ENCODE results near the gene ZNF793. TPM values are rescaled to one million over a fixed set of nuclear protein-coding genes. Genes with fewer than 3 reads are reported as not detected.

Gene ZNF793
- total RNA-seq, 1 experiment from 2014 or later = 16.3 TPM

DNA sequence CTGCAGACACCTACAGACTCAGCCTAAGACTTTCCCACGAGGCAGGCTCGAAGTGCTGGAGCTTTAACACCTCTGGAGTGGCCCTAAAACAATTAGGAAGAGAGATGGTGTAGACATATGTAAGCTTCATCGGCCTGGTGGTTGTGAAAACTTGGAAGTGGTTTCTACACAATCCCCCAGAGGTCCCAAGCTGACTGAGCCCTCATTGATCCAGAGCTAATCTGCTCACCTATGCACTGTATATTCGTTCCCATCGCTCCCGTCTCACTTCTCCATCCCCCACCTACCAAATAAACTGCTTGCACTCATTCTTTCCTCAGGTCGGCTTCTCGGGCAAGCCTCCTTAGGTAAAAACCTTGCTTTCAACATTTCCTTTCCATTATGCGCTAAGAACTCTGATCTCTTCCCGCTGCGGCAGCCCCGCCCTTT, 767 bp upstream of the ZNF793 start (continued):
- TF ChIP-seq, protein P1, sequence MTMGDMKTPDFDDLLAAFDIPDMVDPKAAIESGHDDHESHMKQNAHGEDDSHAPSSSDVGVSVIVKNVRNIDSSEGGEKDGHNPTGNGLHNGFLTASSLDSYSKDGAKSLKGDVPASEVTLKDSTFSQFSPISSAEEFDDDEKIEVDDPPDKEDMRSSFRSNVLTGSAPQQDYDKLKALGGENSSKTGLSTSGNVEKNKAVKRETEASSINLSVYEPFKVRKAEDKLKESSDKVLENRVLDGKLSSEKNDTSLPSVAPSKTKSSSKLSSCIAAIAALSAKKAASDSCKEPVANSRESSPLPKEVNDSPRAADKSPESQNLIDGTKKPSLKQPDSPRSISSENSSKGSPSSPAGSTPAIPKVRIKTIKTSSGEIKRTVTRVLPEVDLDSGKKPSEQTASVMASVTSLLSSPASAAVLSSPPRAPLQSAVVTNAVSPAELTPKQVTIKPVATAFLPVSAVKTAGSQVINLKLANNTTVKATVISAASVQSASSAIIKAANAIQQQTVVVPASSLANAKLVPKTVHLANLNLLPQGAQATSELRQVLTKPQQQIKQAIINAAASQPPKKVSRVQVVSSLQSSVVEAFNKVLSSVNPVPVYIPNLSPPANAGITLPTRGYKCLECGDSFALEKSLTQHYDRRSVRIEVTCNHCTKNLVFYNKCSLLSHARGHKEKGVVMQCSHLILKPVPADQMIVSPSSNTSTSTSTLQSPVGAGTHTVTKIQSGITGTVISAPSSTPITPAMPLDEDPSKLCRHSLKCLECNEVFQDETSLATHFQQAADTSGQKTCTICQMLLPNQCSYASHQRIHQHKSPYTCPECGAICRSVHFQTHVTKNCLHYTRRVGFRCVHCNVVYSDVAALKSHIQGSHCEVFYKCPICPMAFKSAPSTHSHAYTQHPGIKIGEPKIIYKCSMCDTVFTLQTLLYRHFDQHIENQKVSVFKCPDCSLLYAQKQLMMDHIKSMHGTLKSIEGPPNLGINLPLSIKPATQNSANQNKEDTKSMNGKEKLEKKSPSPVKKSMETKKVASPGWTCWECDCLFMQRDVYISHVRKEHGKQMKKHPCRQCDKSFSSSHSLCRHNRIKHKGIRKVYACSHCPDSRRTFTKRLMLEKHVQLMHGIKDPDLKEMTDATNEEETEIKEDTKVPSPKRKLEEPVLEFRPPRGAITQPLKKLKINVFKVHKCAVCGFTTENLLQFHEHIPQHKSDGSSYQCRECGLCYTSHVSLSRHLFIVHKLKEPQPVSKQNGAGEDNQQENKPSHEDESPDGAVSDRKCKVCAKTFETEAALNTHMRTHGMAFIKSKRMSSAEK (CRISPR knock-in tag; IDR thresholded peaks at IDR 0.05; ENCODE audit: borderline replicate concordance) = no peak
- TF ChIP-seq, protein P2, sequence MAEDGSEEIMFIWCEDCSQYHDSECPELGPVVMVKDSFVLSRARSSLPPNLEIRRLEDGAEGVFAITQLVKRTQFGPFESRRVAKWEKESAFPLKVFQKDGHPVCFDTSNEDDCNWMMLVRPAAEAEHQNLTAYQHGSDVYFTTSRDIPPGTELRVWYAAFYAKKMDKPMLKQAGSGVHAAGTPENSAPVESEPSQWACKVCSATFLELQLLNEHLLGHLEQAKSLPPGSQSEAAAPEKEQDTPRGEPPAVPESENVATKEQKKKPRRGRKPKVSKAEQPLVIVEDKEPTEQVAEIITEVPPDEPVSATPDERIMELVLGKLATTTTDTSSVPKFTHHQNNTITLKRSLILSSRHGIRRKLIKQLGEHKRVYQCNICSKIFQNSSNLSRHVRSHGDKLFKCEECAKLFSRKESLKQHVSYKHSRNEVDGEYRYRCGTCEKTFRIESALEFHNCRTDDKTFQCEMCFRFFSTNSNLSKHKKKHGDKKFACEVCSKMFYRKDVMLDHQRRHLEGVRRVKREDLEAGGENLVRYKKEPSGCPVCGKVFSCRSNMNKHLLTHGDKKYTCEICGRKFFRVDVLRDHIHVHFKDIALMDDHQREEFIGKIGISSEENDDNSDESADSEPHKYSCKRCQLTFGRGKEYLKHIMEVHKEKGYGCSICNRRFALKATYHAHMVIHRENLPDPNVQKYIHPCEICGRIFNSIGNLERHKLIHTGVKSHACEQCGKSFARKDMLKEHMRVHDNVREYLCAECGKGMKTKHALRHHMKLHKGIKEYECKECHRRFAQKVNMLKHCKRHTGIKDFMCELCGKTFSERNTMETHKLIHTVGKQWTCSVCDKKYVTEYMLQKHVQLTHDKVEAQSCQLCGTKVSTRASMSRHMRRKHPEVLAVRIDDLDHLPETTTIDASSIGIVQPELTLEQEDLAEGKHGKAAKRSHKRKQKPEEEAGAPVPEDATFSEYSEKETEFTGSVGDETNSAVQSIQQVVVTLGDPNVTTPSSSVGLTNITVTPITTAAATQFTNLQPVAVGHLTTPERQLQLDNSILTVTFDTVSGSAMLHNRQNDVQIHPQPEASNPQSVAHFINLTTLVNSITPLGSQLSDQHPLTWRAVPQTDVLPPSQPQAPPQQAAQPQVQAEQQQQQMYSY (CRISPR knock-in tag; IDR thresholded peaks at IDR 0.05) = no peak
- TF ChIP-seq PRRX2 (CRISPR knock-in tag; IDR thresholded peaks at IDR 0.05) (no peak), CREM (CRISPR knock-in tag; IDR thresholded peaks at IDR 0.05) (no peak), FOXK1 (CRISPR knock-in tag; IDR thresholded peaks at IDR 0.05) (no peak), OVOL2 (CRISPR knock-in tag; IDR thresholded peaks at IDR 0.05; ENCODE audit: borderline replicate concordance) (no peak), TP53 (CRISPR knock-in tag; IDR thresholded peaks at IDR 0.05) (no peak), SMAD4 (CRISPR knock-in tag; IDR thresholded peaks at IDR 0.05) (no peak), ZNF396 (CRISPR knock-in tag; IDR thresholded peaks at IDR 0.05; ENCODE audit: borderline replicate concordance) (no peak), NR3C1 (CRISPR knock-in tag; conservative IDR thresholded peaks at IDR 0.05; ENCODE audit: low read depth) (no peak)
- TF ChIP-seq, protein P3, sequence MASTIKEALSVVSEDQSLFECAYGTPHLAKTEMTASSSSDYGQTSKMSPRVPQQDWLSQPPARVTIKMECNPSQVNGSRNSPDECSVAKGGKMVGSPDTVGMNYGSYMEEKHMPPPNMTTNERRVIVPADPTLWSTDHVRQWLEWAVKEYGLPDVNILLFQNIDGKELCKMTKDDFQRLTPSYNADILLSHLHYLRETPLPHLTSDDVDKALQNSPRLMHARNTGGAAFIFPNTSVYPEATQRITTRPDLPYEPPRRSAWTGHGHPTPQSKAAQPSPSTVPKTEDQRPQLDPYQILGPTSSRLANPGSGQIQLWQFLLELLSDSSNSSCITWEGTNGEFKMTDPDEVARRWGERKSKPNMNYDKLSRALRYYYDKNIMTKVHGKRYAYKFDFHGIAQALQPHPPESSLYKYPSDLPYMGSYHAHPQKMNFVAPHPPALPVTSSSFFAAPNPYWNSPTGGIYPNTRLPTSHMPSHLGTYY (CRISPR knock-in tag; IDR thresholded peaks at IDR 0.05) = no peak

DNA sequence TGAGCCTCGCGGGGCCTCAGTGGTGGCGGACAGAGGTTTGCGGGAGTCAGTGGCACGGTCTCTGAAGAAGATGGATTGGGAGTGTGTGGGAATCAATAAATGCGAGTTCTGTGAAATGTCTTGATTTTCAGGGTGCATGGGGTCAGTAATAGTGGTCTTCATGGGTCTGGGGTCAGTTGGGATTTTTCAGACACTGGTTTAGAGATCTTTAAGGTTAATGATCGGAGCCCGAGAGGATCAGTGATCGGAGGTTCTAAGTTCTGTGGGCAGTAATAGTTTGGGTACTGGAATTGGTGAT, 377 bp downstream of the ZNF793 start:
- Mint-ChIP-seq H3K27me3 (ENCODE audit: low read depth) (no peaks in the 10 kb centered on the region), H3K9me3 (no peaks in the 10 kb centered on the region), H3K4me1 (no peaks in the 10 kb centered on the region), H3K27ac (no peak overlapping the region), H3K4me3 (no peak overlapping the region), H3K36me3 (peaks cover 9% of the 10 kb centered on the region)
- ChIA-PET POLR2A (interaction anchor here (0.8 to 1.9 kb wide), 8 partner anchors 18 to 734 kb away, joined by 3 to 13 read pairs (median 5); partner anchors contain the start of genes ZNF527, ZNF540, ZNF569 and ZNF570), CTCF (interaction anchor here (1.0 to 2.1 kb wide), 4 partner anchors 45 to 213 kb away, joined by 3 to 7 read pairs (median 4); partner anchors contain the start of genes ZNF527 and ZNF607)
- TF ChIP-seq FOXK1 (CRISPR knock-in tag; IDR thresholded peaks at IDR 0.05) = no peak
- no peak for TF ChIP-seq ZNF423 (CRISPR knock-in tag; IDR thresholded peaks at IDR 0.05)
- TF ChIP-seq RELA (CRISPR knock-in tag; IDR thresholded peaks at IDR 0.05; ENCODE audit: borderline replicate concordance) = no peak
- TF ChIP-seq, protein P4, sequence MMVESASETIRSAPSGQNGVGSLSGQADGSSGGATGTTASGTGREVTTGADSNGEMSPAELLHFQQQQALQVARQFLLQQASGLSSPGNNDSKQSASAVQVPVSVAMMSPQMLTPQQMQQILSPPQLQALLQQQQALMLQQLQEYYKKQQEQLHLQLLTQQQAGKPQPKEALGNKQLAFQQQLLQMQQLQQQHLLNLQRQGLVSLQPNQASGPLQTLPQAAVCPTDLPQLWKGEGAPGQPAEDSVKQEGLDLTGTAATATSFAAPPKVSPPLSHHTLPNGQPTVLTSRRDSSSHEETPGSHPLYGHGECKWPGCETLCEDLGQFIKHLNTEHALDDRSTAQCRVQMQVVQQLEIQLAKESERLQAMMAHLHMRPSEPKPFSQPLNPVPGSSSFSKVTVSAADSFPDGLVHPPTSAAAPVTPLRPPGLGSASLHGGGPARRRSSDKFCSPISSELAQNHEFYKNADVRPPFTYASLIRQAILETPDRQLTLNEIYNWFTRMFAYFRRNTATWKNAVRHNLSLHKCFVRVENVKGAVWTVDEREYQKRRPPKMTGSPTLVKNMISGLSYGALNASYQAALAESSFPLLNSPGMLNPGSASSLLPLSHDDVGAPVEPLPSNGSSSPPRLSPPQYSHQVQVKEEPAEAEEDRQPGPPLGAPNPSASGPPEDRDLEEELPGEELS (CRISPR knock-in tag; IDR thresholded peaks at IDR 0.05) = no peak
- TF ChIP-seq ZNF317 (CRISPR knock-in tag; IDR thresholded peaks at IDR 0.05; ENCODE audit: borderline replicate concordance, low read depth) = no peak
- TF ChIP-seq, protein P5, sequence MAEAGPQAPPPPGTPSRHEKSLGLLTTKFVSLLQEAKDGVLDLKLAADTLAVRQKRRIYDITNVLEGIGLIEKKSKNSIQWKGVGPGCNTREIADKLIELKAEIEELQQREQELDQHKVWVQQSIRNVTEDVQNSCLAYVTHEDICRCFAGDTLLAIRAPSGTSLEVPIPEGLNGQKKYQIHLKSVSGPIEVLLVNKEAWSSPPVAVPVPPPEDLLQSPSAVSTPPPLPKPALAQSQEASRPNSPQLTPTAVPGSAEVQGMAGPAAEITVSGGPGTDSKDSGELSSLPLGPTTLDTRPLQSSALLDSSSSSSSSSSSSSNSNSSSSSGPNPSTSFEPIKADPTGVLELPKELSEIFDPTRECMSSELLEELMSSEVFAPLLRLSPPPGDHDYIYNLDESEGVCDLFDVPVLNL (CRISPR knock-in tag; IDR thresholded peaks at IDR 0.05; ENCODE audit: borderline replicate concordance, low read depth) = no peak
- TF ChIP-seq IRF2 (CRISPR knock-in tag; IDR thresholded peaks at IDR 0.05; ENCODE audit: borderline replicate concordance, low read depth) = no peak
- TF ChIP-seq KAT7 (CRISPR knock-in tag; IDR thresholded peaks at IDR 0.05; ENCODE audit: borderline replicate concordance) = no peak
- no peak for TF ChIP-seq GRHL2 (CRISPR knock-in tag; IDR thresholded peaks at IDR 0.05; ENCODE audit: insufficient replicate concordance, severe bottlenecking)
- TF ChIP-seq ZNF138 (CRISPR knock-in tag; conservative IDR thresholded peaks at IDR 0.05) = no peak
- no peak for ATAC-seq
- no peak for DNase-seq (ENCODE audit: low spot score)

Data from WTC11 (cell line).